OCI-LY7 (cell line): ENCODE results near the gene CAPS. TPM values are rescaled to one million over a fixed set of nuclear protein-coding genes. Genes with fewer than 3 reads are reported as not detected.

Experiments used
- BruUV-seq: library from RNA; stranded (reverse); fragments of 400-500 nt; replicated peaks from 2 replicates; lab custom pipeline; 2021; lab: Mats Ljungman, UMichigan
- CTCF ChIA-PET: fragments of 300-600 bp; sonication (Branson Sonifier 250); formaldehyde crosslinking; loops from one replicate; lab custom pipeline; 2022; ENCODE audit warnings: antibody characterized with exemption; ENCODE audit not compliant: unreplicated experiment; lab: Charles Lee
- POLR2A ChIA-PET: fragments of 300-600 bp; sonication (Branson Sonifier 250); formaldehyde crosslinking; loops from one replicate; lab custom pipeline; 2022; ENCODE audit warnings: antibody characterized with exemption; lab: Charles Lee
- DNase-seq: peaks from one replicate; pipeline ENCODE4 v3.0.0-alpha.2; 2015; ENCODE audit warnings: low spot score
- H2AFZ ChIP-seq: fragments of 200-600 bp; sonication (generic), shearing (Covaris generic); 2 replicates; pipeline ENCODE4 v1.6.1; 2014; ENCODE audit warnings: mild to moderate bottlenecking, antibody characterized with exemption, low read length, moderate library complexity
- H3K27ac ChIP-seq: fragments of 200-600 bp; sonication (generic); 2 replicates; pipeline ENCODE4 v1.5.1; 2014; ENCODE audit warnings: mixed run types, low read depth, mild to moderate bottlenecking, moderate library complexity, low read length, inconsistent platforms; ENCODE audit not compliant: poor library complexity, severe bottlenecking
- H3K36me3 ChIP-seq: fragments of 200-600 bp; sonication (generic); 2 replicates; pipeline ENCODE4 v1.6.1; 2014; ENCODE audit warnings: mild to moderate bottlenecking, antibody characterized with exemption, low read length, moderate library complexity, mixed read lengths; ENCODE audit not compliant: insufficient read depth
- H3K4me1 ChIP-seq: fragments of 200-600 bp; sonication (generic); 2 replicates; pipeline ENCODE4 v1.5.1; 2014; ENCODE audit warnings: mild to moderate bottlenecking, low read length; ENCODE audit not compliant: insufficient read depth, poor library complexity, severe bottlenecking
- H3K4me2 ChIP-seq: fragments of 200-600 bp; sonication (generic); 2 replicates; pipeline ENCODE4 v1.6.1; 2014; ENCODE audit warnings: mild to moderate bottlenecking, low read length
- H3K4me3 ChIP-seq: fragments of 200-600 bp; sonication (generic); 2 replicates; pipeline ENCODE4 v1.5.1; 2014; ENCODE audit warnings: mild to moderate bottlenecking, low read depth, low read length; ENCODE audit not compliant: poor library complexity, severe bottlenecking
- H3K79me2 ChIP-seq: fragments of 200-600 bp; sonication (generic); 2 replicates; pipeline ENCODE4 v1.6.1; 2016; ENCODE audit warnings: low read depth, mild to moderate bottlenecking, low read length, moderate library complexity, mixed read lengths; ENCODE audit not compliant: insufficient read depth
- H3K9me2 ChIP-seq: fragments of 200-600 bp; sonication (generic); 2 replicates; pipeline ENCODE4 v1.6.1; 2016; ENCODE audit warnings: mild to moderate bottlenecking, low read length, mixed read lengths; ENCODE audit not compliant: insufficient read depth
- H3K9me3 ChIP-seq: fragments of 200-600 bp; sonication (generic); 2 replicates; pipeline ENCODE4 v1.6.1; 2014; ENCODE audit warnings: mild to moderate bottlenecking, mixed run types, low read length, mixed read lengths
- H4K20me1 ChIP-seq: fragments of 200-600 bp; sonication (generic); 2 replicates; pipeline ENCODE4 v1.6.1; 2014; ENCODE audit warnings: mild to moderate bottlenecking, antibody characterized with exemption, low read length, moderate library complexity, mixed read lengths; ENCODE audit not compliant: insufficient read depth
- EZH2phosphoT487 ChIP-seq: fragments of 200-600 bp; sonication (generic); IDR thresholded peaks from 2 replicates; pipeline ENCODE4 v1.6.1; 2018; ENCODE audit warnings: low read depth, borderline replicate concordance, mild to moderate bottlenecking, mixed run types, antibody characterized with exemption, low read length, moderate library complexity, mixed read lengths
- intact Hi-C: fragments of 100-400 bp; cut with micrococcal nuclease; formaldehyde crosslinking; loops from one replicate; pipeline ENCODE4 v1.10.0; 2022; ENCODE audit not compliant: unreplicated experiment
- total RNA-seq, 2 experiments: library from RNA; depleted of rRNA in 1 of 2; stranded (reverse); fragments of >200 nt in 1 of 2; shearing (Covaris generic) in 1 of 2; gene quantifications; 2 replicates each; pipeline ENCODE4 v1.2.3, GENCODE V29; 2014 to 2022
- TF ChIP-seq, protein P1 (sequence below): fragments of 200-600 bp; sonication (generic); conservative IDR thresholded peaks from 2 replicates; pipeline ENCODE4 v1.5.1; 2014; ENCODE audit warnings: mild to moderate bottlenecking, antibody characterized with exemption, low read length, moderate library complexity, mixed read lengths

Gene CAPS
- total RNA-seq, 2 experiments from 2014 or later: 8.1 to 11.0 TPM

DNA sequence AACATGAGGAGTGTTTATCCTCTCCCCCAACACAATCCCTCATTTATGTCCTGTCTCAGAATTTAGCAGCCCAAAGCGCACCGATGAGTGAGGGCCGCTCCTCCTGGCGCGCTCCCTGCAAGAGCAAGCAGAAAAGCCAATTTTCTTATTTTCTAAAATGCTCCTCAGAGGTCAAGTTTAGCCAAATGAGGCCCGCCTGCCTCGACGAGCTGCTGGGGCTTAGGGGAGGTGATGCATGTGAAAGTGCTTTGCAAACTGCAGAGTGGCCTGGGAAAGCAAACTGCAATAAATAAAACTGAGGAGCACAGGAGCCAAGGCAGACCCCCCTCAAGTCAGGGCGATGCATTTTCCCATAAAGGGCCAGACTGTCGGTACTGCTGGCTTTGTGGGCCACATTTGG is 29.0 kb downstream of the CAPS start:
- no TSS peak for BruUV-seq
- POLR2A ChIA-PET: interaction anchor here (0.7 to 1.9 kb wide), 2 partner anchors 8 to 163 kb away, joined by 7 to 8 read pairs; no protein-coding TSS in a partner anchor
- H3K4me1 ChIP-seq: peaks cover 9% of the 10 kb centered on the region

DNA sequence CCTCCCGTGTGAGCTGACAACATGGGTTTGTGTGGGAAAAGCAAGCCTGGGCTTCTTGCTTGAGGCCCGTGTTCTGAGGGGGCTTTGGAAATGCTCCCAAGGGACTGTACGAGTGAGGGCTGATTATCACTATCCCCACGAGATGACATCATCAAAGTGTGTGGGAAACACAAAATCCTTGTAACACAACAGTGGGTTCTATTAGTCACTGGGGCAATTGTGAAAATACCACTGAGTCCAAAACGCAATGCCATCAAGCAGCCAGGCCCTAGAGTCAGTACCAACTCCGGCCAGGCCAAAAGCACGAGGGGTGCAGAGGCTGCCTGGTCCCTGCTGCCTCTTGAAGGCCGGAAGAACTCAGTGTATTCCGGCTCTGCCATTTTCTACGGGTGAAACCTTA is 29.6 kb downstream of the CAPS start:
- no peaks in the 10 kb centered on the region for H4K20me1 ChIP-seq
- H3K9me2 ChIP-seq: no peaks in the 10 kb centered on the region
- H3K79me2 ChIP-seq: peaks cover 40% of the 10 kb centered on the region; the same call in 1 of the 2 replicates
- no peak overlapping the region for H2AFZ ChIP-seq
- ChIA-PET CTCF (no interaction called here), POLR2A (interaction anchor here (1.9 kb wide), 1 partner anchor 8 kb away, joined by 7 read pairs; no protein-coding TSS in a partner anchor)
- no peak overlapping the region for H3K4me3 ChIP-seq
- peaks cover 58% of the 10 kb centered on the region for H3K36me3 ChIP-seq
- intact Hi-C loops: no loop called here
- TF ChIP-seq EZH2phosphoT487: no peak
- TF ChIP-seq, protein P1, sequence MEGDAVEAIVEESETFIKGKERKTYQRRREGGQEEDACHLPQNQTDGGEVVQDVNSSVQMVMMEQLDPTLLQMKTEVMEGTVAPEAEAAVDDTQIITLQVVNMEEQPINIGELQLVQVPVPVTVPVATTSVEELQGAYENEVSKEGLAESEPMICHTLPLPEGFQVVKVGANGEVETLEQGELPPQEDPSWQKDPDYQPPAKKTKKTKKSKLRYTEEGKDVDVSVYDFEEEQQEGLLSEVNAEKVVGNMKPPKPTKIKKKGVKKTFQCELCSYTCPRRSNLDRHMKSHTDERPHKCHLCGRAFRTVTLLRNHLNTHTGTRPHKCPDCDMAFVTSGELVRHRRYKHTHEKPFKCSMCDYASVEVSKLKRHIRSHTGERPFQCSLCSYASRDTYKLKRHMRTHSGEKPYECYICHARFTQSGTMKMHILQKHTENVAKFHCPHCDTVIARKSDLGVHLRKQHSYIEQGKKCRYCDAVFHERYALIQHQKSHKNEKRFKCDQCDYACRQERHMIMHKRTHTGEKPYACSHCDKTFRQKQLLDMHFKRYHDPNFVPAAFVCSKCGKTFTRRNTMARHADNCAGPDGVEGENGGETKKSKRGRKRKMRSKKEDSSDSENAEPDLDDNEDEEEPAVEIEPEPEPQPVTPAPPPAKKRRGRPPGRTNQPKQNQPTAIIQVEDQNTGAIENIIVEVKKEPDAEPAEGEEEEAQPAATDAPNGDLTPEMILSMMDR: no peak
- no TSS peak for BruUV-seq
- H3K4me1 ChIP-seq: peaks cover 14% of the 10 kb centered on the region
- H3K4me2 ChIP-seq: no peak overlapping the region
- no peaks in the 10 kb centered on the region for H3K9me3 ChIP-seq
- H3K27ac ChIP-seq: no peak overlapping the region
- DNase-seq: no peak

More for the DNA sequence above, 29.0 kb downstream of the CAPS start:
- no peak for DNase-seq
- H3K36me3 ChIP-seq: peaks cover 57% of the 10 kb centered on the region
- CTCF ChIA-PET: no interaction called here
- TF ChIP-seq EZH2phosphoT487: no peak
- TF ChIP-seq, protein P1: no peak
- no peak overlapping the region for H3K4me2 ChIP-seq
- H3K79me2 ChIP-seq: peaks cover 34% of the 10 kb centered on the region; the same call in 1 of the 2 replicates
- no peaks in the 10 kb centered on the region for H4K20me1 ChIP-seq
- intact Hi-C loops: no loop called here
- H3K9me2 ChIP-seq: no peaks in the 10 kb centered on the region
- H3K9me3 ChIP-seq: no peaks in the 10 kb centered on the region
- no peak overlapping the region for H3K4me3 ChIP-seq
- no peak overlapping the region for H3K27ac ChIP-seq
- no peak overlapping the region for H2AFZ ChIP-seq

GRCh38 chr19:5947435-5947834 is 33.4 kb downstream of the CAPS start:
- peaks cover 53% of the 10 kb centered on the region for H3K4me1 ChIP-seq
- H3K4me2 ChIP-seq: no peak overlapping the region
- no TSS peak for BruUV-seq
- H3K27ac ChIP-seq: no peak overlapping the region
- TF ChIP-seq EZH2phosphoT487: no peak
- TF ChIP-seq, protein P1: no peak
- H4K20me1 ChIP-seq: no peaks in the 10 kb centered on the region
- no peaks in the 10 kb centered on the region for H3K9me3 ChIP-seq
- POLR2A ChIA-PET: no interaction called here
- no peak overlapping the region for H2AFZ ChIP-seq
- CTCF ChIA-PET: no interaction called here
- intact Hi-C loops: no loop called here
- H3K9me2 ChIP-seq: no peaks in the 10 kb centered on the region
- no peak for DNase-seq
- H3K79me2 ChIP-seq: peaks cover 72% of the 10 kb centered on the region
- peaks cover 51% of the 10 kb centered on the region; the same call in 1 of the 2 replicates for H3K36me3 ChIP-seq
- no peak overlapping the region for H3K4me3 ChIP-seq
